Effector memory CD8-positive, alpha-beta T cell (primary cell): Measurements from ENCODE around the gene SCUBE2.
"Not testable (repeated sequence)": the region's sequence is repeated elsewhere in the genome, so short reads cannot be mapped to it uniquely, and the experiment has no call there.

Experiments
- ATAC-seq: fragments of 150-1000 bp; cut with Tn5 transposase; replicated peaks from 2 replicates; pipeline ENCODE4 v1.10.0; 2021; ENCODE audit warnings: mild to moderate bottlenecking, moderate library complexity
- DNase-seq, 3 experiments: peaks; one replicate each; pipeline ENCODE4 v3.0.0; 2021
- H3K27ac Mint-ChIP-seq, 2 donors: one replicate each; pipeline ENCODE4 v1.8.0; 2022; ENCODE audit warnings: mild to moderate bottlenecking in 2 of 2, mixed read lengths in 2 of 2, moderate library complexity in 2 of 2
- H3K27me3 Mint-ChIP-seq, 2 donors: one replicate each; pipeline ENCODE4 v1.8.0; 2022; ENCODE audit warnings: mixed read lengths in 2 of 2
- H3K36me3 Mint-ChIP-seq: one replicate; pipeline ENCODE4 v1.8.0; 2022; ENCODE audit warnings: mild to moderate bottlenecking, moderate library complexity, mixed read lengths; ENCODE audit not compliant: insufficient read depth
- H3K4me1 Mint-ChIP-seq, 2 donors: one replicate each; pipeline ENCODE4 v1.8.0; 2022; ENCODE audit warnings: low read depth in 2 of 2, mixed read lengths in 2 of 2
- H3K4me3 Mint-ChIP-seq, 2 donors: one replicate each; pipeline ENCODE4 v1.8.0; 2022; ENCODE audit warnings: mild to moderate bottlenecking in 2 of 2, mixed read lengths in 2 of 2, moderate library complexity in 2 of 2
- H3K9me3 Mint-ChIP-seq, 2 donors: one replicate each; pipeline ENCODE4 v1.8.0; 2022; ENCODE audit warnings: mixed read lengths in 2 of 2

Gene SCUBE2

GRCh38 chr11:9125185-9125886 is 33.9 kb upstream of the SCUBE2 start:
- H3K36me3 Mint-ChIP-seq, result no peaks in the 10 kb centered on the region
- no peak overlapping the region for H3K27ac Mint-ChIP-seq
- DNase-seq, result no peak
- H3K27me3 Mint-ChIP-seq, result peaks cover 4 to 21% of the 10 kb centered on the region in 2 donors
- ATAC-seq, result no peak
- no peak overlapping the region for H3K4me3 Mint-ChIP-seq
- no peaks in the 10 kb centered on the region for H3K9me3 Mint-ChIP-seq
- H3K4me1 Mint-ChIP-seq, result no peaks in the 10 kb centered on the region

- H3K9me3 Mint-ChIP-seq, result no peaks in the 10 kb centered on the region
- no peaks in the 10 kb centered on the region for H3K4me1 Mint-ChIP-seq
- DNase-seq (no peak), ATAC-seq (no peak)
- H3K36me3 Mint-ChIP-seq, result no peaks in the 10 kb centered on the region
- H3K27me3 Mint-ChIP-seq, result peaks cover 4 to 32% of the 10 kb centered on the region in 2 donors
- H3K27ac Mint-ChIP-seq, result no peak overlapping the region
- H3K4me3 Mint-ChIP-seq, result no peak overlapping the region
These were observed 32.4 kb upstream of the SCUBE2 start for GRCh38 chr11:9123595-9124304.

GRCh38 chr11:9121469-9121796 is 30.0 kb upstream of the SCUBE2 start:
- no peak for DNase-seq
- ATAC-seq, result no peak
- Mint-ChIP-seq H3K4me1 (no peaks in the 10 kb centered on the region), H3K9me3 (no peaks in the 10 kb centered on the region), H3K36me3 (no peaks in the 10 kb centered on the region), H3K27ac (peak overlapping the region in 1 of 2 donors; percentile 16), H3K27me3 (peaks cover 8 to 32% of the 10 kb centered on the region in 2 donors), H3K4me3 (no peak overlapping the region)

- DNase-seq (no peak), ATAC-seq (no peak)
- Mint-ChIP-seq H3K27ac (no peak overlapping the region), H3K4me1 (no peaks in the 10 kb centered on the region), H3K9me3 (no peaks in the 10 kb centered on the region), H3K36me3 (no peaks in the 10 kb centered on the region), H3K4me3 (no peak overlapping the region), H3K27me3 (peaks cover 8 to 34% of the 10 kb centered on the region in 2 donors)
These were observed 29.5 kb upstream of the SCUBE2 start for GRCh38 chr11:9120664-9121468.

- ATAC-seq (no peak), DNase-seq (no peak)
- Mint-ChIP-seq H3K27ac (no peak overlapping the region), H3K36me3 (peaks cover 3% of the 10 kb centered on the region), H3K4me3 (no peak overlapping the region), H3K9me3 (no peaks in the 10 kb centered on the region), H3K27me3 (peaks cover 8 to 36% of the 10 kb centered on the region in 2 donors), H3K4me1 (no peaks in the 10 kb centered on the region)
These were observed 26.9 kb upstream of the SCUBE2 start for GRCh38 chr11:9118277-9118676.

GRCh38 chr11:9112075-9112474 is 20.7 kb upstream of the SCUBE2 start:
- Mint-ChIP-seq H3K4me3 (no peak overlapping the region), H3K27me3 (peaks cover 0 to 9% of the 10 kb centered on the region in 2 donors), H3K36me3 (peaks cover 3% of the 10 kb centered on the region), H3K27ac (no peak overlapping the region), H3K4me1 (no peaks in the 10 kb centered on the region), H3K9me3 (peaks cover 2 to 7% of the 10 kb centered on the region in 2 donors)
- ATAC-seq (no peak), DNase-seq (no peak)

GRCh38 chr11:9109858-9110731 is 18.7 kb upstream of the SCUBE2 start:
- Mint-ChIP-seq H3K27me3 (no peaks in the 10 kb centered on the region), H3K9me3 (peaks cover 2 to 7% of the 10 kb centered on the region in 2 donors), H3K4me3 (no peak overlapping the region), H3K27ac (no peak overlapping the region), H3K4me1 (no peaks in the 10 kb centered on the region), H3K36me3 (no peaks in the 10 kb centered on the region)
- no peak for DNase-seq
- ATAC-seq, result no peak

- Mint-ChIP-seq H3K27me3 (peaks cover 19 to 35% of the 10 kb centered on the region in 2 donors), H3K4me3 (no peak overlapping the region), H3K27ac (no peak overlapping the region), H3K9me3 (no peaks in the 10 kb centered on the region), H3K4me1 (no peaks in the 10 kb centered on the region), H3K36me3 (no peaks in the 10 kb centered on the region)
- DNase-seq, result no peak
- ATAC-seq, result no peak
These were observed 13.2 kb upstream of the SCUBE2 start for GRCh38 chr11:9104580-9104979.

- peaks cover 19 to 40% of the 10 kb centered on the region in 2 donors for H3K27me3 Mint-ChIP-seq
- no peak overlapping the region for H3K4me3 Mint-ChIP-seq
- H3K27ac Mint-ChIP-seq, result no peak overlapping the region
These were observed 12.3 kb upstream of the SCUBE2 start for GRCh38 chr11:9103542-9104276.

GRCh38 chr11:9099617-9100016 is 8.2 kb upstream of the SCUBE2 start:
- H3K9me3 Mint-ChIP-seq, result no peaks in the 10 kb centered on the region
- no peaks in the 10 kb centered on the region for H3K36me3 Mint-ChIP-seq
- H3K4me3 Mint-ChIP-seq, result no peak overlapping the region
- H3K4me1 Mint-ChIP-seq, result no peaks in the 10 kb centered on the region
- no peak for DNase-seq
- H3K27me3 Mint-ChIP-seq, result peaks cover 46 to 76% of the 10 kb centered on the region in 2 donors
- no peak overlapping the region for H3K27ac Mint-ChIP-seq
- ATAC-seq, result no peak

More at GRCh38 chr11:9103542-9104276, 12.3 kb upstream of the SCUBE2 start:
- DNase-seq (no peak), ATAC-seq (no peak)
- Mint-ChIP-seq H3K36me3 (no peaks in the 10 kb centered on the region), H3K9me3 (no peaks in the 10 kb centered on the region), H3K4me1 (no peaks in the 10 kb centered on the region)

- DNase-seq, H3K4me3 Mint-ChIP-seq, H3K4me1 Mint-ChIP-seq, H3K27ac Mint-ChIP-seq, ATAC-seq, H3K9me3 Mint-ChIP-seq, H3K36me3 Mint-ChIP-seq: not testable (repeated sequence)
- H3K27me3 Mint-ChIP-seq, result peaks cover 53 to 82% of the 10 kb centered on the region in 2 donors
These were observed 7.1 kb upstream of the SCUBE2 start for GRCh38 chr11:9098455-9098854.

GRCh38 chr11:9097186-9097943 is 6.0 kb upstream of the SCUBE2 start:
- H3K27ac Mint-ChIP-seq, H3K4me1 Mint-ChIP-seq, DNase-seq, ATAC-seq, H3K9me3 Mint-ChIP-seq, H3K4me3 Mint-ChIP-seq, H3K36me3 Mint-ChIP-seq: not testable (repeated sequence)
- peaks cover 64 to 92% of the 10 kb centered on the region in 2 donors for H3K27me3 Mint-ChIP-seq
